GM19193 (cell line): Measurements from ENCODE around the gene NDP.

Source experiments
- POLR2A ChIP-seq: IDR thresholded peaks from 4 replicates; pipeline ENCODE4 v1.6.1; 2011; ENCODE audit not compliant: insufficient read depth, insufficient read length; ENCODE audit errors: extremely low read depth

Gene NDP

DNA sequence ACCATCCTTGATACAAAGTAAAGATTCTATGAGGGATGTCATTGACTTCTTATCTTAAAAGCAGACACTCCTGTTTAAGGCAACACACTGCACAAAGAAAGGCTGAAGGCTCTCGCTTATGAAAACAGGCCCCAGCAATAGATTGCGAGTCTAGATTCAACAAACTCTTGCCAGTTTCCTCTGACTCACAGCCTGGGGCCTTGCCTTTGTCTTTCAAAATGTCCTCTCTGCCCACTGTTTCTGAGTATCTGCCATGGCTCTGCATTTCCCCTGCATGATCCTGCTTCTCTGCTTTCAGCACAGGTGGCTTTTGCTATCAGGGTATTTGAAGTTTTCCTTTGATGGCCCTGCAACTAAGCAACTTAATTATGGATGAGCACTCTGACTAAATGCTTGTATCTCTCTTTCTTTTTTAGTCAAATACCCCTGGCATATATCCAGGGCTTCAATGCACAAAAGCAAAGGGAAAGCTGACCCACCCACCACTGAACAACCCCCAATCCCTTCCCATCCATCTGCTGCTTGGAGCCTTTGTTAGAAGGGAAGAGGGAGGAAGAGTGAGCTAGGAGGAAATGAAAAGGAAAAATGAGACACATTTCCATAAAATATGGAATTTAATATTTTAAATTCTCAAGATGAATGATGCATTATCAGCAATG lies 32.2 kb downstream of the NDP start:
- TF ChIP-seq POLR2A, result no peak

DNA sequence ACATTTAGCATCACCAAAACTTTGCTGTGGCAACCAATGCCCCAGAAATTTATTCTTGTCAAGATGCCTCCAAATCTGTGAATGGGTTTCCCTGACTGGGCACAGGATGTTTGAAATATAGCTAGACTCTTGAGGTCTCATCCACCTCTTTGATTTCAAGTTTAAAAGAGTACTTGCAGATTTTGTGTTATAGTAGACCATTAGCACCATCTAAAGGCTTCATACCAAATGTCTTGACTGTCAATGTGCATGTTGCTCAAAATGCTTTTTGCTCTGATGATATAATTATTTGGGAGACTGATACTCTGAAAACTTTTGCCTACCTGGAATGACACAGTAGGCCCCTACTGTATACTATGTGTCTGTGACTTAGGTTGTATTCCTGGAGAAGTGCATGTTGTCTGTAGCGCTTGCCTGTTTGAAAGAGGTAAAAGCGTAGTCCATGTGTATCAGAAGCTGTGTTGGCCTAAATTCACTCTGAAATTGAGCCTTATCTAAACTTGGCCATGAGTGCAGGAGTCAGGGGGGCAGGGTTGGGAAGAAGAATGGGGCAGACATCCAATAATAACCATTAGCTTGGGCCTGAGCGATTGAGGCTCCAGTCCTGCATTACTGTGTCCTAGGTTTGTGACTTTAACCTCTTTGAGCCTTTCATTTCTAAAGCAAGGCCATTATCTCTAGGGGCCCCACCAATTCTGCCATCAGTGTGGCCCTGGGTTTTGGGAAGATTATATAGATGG lies 33.8 kb downstream of the NDP start:
- TF ChIP-seq POLR2A, result no peak

DNA sequence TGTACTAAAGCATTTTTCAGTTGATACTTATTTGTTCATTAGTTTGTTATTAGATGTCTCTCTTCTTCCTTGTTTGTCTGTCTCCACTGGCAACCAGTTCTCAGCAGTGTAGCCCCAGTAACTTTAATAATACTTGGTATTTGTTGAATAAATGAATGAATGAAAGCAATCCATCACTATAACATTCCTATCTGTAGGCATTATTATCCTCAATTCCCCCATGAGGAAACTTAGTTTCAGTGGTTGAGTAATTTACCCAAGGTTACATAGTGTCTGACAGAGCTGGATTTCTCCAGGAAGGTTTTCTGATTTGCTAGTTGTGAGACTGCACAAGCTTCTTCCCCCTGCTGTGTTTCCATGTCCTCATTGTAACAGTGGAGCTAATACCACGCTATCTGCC lies 63.2 kb downstream of the NDP start:
- TF ChIP-seq POLR2A, result no peak

DNA sequence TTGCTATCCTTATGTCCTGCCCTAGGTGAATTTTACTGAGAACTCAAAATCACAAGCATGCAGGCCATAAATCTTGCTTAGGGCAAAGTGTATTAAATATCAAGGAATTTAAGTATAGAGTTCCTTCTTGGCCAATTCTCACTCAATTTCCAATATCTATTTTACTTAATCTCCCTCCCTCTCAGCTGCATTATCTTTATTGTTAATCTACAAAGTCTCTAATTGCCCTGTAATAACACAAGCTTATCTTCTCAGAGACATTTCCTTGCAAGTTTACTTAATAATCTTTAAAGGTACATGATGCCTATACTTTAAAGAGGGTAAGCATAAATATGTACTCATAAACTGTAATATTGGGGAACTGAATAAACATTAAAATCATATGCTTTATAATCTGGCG lies 64.0 kb downstream of the NDP start:
- no peak for TF ChIP-seq POLR2A

DNA sequence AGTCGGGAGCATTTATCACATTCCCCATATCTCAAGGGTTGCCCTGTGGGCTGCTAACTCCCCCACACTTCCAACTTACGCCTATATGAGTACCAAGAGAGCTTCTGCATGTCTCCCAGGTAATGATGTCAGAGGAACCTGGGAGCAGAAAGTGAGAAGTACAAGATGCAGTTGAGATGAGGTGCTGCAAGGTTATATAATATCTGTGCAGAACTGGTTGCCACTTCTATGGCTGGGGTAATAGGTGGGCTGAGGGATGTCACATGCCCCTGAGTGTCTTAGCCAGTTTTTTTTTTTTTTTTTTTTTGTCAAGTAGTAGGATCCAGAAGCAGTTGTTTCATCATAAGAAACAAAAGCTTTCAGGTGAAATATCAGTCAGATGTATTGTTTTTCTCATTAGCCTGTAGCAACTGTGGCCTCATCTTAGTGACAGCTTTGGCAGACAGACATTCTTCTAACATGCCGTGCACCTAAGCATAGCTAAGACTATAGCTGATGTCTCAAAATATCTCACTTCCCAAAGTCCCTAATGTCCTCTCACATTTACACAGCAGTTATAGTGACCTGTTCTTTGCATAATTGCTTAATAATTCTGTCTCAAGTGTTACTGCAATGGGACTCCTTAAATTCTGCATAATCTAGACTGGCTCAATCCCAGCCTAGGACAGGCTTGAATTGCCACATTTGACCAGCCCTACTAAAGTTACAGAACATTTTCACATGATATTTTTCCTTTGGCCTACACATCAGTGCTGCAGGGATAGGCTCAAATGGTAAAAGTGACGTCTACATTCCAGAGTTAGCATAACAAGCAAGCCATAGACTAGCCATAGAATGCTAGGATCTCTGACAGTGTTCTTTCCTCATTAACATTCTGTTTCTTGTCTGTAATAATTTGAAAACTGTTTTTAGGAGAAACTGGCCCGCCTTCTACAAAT lies 73.0 kb downstream of the NDP start:
- TF ChIP-seq POLR2A, result no peak
